Occipital lobe (tissue), 2 donors: ENCODE data around the gene HLA-DQB1. TPM values are rescaled to one million over a fixed set of nuclear protein-coding genes. Genes with fewer than 3 reads are reported as not detected.
"Not testable (repeated sequence)": the region's sequence is repeated elsewhere in the genome, so short reads cannot be mapped to it uniquely, and the experiment has no call there.

Source experiments
- DNase-seq: peaks from one replicate; lab custom pipeline; 2025; lab: John Stamatoyannopoulos, UW
- total RNA-seq: library from RNA; depleted of rRNA; stranded (reverse); fragments of >200 nt; gene quantifications from one replicate; pipeline ENCODE4 v1.2.3, GENCODE V29; 2014

The HLA-DQB1 gene
- total RNA-seq, 1 donor from 2014 or later = 0.16 TPM

DNA sequence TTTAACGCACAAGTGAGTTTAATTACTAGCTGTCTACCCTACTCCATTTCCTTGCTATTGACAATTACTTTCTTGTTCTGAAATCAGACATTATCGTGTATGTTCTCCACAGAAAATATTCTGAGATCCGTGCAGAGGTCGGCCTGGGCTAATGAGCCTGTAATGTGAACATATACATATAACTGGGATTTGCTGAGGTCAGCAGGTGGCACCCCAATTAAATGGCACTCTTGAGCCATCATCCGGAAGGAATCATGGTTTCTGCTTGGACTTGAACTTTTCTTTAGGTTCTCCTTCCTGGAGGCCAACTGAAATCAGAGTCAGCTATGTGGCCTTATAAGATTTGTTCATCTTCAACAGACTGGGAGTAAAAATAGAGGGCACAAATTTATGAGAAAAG lies 3.6 kb downstream of the HLA-DQB1 start:
- DNase-seq = no peak

DNA sequence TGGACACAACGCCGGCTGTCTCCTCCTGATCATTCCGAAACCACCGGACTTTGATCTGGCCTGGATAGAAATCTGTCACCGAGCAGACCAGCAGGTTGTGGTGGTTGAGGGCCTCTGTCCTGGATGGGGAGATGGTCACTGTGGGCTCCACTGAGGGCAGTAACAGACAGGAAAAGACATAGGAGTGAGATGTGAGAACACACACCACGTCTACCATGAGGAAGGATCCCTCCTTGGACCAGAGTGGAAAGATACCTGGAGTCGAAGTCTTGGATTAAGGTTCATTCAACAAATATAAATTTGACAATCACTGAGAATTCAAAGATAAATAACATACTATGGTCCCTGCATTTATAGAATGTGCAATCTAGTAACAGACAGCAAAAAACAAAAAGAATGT lies 4.4 kb downstream of the HLA-DQB1 start:
- no peak for DNase-seq

DNA sequence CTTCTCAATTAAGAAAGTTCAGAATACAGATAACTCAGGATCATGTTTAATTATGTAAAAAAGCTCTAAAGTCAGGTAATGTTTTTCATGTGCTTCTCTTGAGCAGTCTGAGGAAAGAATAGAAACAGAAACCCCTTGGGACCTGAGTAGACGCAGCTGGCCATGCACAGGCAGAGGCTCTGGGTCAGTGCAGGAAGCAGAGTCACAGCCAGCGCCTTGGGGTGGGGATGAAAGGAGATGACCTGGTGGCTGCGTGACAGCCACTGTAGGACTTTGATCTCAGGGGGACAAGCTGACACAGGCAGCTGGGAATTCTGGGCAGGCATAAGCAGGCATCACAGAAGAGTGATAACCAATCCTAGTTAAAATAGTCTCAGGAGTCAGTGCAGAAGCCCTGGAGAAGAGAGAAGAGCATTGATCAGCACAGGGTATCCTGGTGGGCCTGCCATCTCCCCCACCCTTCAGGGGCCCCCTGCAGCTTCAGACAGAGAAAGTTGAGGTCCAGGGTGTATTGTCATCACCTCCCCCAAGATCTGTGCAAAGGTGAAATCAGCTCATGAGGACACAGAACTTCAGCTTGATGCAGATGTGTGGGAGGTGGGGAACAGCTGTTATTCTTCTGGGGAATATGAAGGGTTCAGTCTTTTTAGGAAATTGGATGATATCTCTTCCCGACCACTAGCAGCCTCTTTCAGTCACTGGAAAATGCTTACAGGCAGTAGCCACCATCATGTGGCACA lies 6.4 kb downstream of the HLA-DQB1 start:
- no peak for DNase-seq

DNA sequence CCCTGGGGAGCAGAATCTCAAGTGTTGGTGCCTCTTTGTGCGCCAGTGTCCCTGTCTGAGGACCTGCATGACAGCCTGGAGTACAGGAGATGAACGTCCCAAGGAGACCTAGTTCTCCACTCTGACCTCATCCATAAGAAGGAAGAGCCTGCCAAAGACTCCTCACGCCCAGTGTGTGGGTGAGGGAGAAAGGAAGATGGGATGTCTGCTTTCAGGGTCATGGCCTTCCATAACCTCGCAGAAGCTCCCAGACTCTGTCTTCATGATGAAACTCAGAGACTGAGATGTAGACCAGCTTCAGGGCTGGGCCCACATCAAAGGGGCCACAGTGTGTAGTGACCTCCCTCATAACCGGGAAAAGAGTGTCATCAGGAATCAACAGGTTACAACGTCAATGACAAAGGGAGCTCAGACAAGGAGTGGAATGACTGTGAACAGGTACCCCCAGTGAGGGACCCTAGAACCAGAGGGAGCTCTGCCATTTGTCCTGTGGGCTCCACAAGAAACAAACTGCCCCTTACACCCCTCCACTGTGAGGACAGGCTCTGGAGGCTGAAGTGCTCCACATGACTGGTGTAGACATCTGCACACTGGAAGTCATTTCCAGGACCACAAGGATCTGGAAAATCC lies 8.1 kb downstream of the HLA-DQB1 start:
- no peak for DNase-seq

DNA sequence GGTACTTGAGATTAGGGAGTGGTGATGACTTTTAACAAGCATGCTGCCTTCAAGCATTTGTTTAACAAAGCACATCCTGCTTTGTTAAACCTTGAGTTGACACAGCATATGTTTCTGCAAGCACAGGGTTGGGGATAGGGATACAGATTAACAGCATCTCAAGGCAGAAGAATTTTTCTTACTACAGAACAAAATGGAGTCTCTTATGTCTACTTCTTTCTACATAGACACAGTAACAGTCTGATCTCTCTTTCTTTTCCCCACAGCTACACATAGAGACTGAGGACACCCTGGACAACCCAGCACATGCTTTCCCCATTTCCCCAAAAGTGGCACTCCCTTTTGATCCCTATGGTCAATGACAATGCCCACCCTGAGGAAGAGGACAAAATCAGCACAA lies 8.6 kb downstream of the HLA-DQB1 start:
- not testable (repeated sequence) for DNase-seq

DNA sequence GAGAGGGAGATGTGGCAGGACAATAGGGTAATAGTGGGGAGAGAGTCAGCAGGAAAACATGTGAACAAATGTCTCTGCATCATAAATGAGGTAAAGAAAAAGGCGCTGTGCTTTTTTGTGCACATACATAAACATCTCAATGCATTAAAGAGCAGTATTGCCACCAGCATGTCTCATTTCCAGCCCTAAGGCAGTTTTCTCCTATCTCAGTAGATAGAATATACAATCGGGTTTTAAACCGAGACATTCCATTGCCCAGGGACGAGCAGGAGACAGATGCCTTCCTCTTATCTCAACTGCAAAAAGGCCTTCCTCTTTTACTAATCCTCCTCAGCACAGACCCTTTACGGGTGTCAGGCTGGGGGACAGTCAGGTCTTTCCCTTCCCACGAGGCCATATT lies 9.1 kb downstream of the HLA-DQB1 start:
- DNase-seq = not testable (repeated sequence)

DNA sequence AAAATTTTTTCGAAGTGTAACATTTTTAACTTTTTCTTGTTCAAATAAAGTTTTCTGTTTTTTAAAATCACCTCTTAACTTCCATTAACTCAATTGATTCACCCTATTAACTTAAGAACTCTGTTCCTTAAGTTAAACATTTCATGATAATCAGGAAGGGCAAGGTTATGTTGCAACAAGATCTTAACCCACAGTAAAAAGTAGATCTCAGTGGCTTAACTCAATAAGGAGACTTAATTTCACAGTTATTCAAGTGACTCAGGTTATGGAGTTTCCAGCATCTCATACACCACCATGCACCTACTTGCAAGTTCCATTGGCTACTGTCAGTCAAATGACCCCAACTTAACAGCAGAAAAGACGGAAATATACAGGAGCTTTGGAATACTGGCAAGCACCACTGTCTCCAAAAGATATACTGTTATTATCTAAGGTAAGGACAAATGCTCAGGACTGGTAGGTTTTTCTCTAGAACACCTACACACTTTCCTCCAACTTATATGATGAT lies 11.2 kb downstream of the HLA-DQB1 start:
- DNase-seq = no peak

DNA sequence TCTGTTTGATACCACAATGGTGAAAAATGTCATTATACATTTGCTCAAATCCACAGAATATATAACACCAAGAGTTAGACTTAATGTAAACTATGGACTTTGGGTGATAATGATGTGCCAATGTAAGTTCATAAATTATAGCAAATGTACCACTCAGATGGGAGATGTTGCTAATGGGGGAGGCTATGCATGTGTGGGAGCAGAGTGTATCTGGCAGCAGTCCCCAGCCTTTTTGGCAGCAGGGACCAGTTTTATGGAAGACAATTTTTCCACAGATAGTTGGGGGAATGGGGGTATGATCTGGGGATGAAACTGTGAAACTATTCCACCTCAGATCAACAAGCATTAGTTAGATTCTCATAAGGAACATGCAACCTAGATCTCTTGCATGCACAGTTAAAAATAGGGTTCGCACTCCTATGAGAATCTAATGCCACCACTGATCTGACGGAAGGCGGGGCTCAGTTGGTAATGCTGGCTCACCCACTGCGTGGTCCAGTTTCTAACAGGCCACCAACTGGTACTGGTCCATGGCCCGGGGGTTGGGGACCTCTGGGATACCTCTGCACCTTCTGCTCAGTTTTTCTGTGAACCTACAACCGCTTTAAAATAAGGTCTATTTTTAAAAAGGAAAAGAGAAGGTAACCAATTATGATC lies 21.3 kb downstream of the HLA-DQB1 start:
- no peak for DNase-seq

DNA sequence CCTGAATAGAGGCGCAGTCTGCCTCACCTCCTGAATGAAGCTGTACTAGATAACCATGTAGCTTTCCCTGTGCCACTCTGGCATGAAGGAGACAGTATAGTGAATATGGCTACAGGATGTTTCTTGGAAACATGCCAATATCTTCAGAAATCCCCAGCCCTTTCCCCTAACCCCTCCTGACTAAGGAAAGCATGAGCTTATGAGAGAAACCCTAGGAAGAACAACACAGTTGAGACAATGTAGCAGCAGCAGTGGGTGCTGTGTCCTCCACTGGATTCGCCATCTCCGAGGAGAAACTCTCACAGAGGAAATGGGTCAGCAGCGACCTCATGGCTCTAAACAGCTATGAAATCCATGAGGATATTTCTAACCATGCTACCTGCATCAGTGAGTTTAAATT lies 22.6 kb downstream of the HLA-DQB1 start:
- no peak for DNase-seq

DNA sequence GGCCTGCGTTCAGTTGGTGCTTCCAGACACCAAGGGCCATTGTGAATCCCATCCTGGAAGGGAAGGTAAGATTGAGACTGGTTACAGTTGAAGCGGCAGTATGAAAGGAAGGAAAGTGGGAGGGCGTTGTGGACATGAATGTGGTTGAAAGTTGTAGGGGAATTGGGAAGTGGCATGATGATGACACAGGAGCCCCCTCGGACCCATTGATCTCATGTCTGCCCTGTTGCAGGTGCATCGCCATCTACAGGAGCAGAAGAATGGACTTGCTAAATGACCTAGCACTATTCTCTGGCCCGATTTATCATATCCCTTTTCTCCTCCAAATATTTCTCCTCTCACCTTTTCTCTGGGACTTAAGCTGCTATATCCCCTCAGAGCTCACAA lies 23.7 kb downstream of the HLA-DQB1 start:
- no peak for DNase-seq

DNA sequence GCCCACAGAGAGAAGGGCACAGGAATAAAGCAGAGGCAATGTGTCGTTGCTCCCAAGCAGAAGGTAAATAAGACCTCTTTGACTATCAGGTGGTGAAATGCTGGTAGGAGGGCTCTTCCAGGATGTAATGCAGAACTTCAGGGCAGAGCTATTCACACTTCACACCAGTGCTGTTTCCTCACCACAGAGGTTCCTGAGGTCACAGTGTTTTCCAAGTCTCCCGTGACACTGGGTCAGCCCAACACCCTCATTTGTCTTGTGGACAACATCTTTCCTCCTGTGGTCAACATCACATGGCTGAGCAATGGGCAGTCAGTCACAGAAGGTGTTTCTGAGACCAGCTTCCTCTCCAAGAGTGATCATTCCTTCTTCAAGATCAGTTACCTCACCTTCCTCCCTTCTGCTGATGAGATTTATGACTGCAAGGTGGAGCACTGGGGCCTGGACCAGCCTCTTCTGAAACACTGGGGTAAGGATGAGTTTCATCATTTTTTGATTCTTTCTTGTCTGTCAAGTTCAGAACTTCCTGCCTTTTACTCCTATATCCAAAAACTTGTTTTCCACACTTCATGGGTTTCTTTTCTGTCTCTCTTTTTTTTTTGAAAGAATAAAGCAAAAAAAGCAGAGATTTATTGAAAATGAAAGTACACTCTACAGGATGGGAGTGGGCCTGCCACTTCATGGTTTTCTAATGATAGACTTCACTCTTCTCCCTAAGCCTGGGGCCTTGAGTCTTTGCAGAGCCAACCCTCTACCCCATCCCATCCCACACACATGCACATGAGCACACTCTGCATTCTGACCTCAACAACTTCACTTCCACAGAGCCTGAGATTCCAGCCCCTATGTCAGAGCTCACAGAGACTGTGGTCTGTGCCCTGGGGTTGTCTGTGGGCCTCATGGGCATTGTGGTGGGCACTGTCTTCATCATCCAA lies 24.4 kb downstream of the HLA-DQB1 start:
- not testable (repeated sequence) for DNase-seq

DNA sequence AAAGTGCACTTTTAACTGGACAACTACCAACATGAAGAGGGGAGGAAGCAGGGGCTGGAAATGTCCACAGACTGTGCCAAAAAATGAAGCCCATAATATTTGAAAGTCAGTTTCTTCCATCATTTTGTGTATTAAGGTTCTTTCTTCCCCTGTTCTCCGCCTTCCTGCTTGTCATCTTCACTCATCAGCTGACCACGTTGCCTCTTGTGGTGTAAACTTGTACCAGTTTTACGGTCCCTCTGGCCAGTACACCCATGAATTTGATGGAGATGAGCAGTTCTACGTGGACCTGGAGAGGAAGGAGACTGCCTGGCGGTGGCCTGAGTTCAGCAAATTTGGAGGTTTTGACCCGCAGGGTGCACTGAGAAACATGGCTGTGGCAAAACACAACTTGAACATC lies 25.3 kb downstream of the HLA-DQB1 start:
- no peak for DNase-seq

DNA sequence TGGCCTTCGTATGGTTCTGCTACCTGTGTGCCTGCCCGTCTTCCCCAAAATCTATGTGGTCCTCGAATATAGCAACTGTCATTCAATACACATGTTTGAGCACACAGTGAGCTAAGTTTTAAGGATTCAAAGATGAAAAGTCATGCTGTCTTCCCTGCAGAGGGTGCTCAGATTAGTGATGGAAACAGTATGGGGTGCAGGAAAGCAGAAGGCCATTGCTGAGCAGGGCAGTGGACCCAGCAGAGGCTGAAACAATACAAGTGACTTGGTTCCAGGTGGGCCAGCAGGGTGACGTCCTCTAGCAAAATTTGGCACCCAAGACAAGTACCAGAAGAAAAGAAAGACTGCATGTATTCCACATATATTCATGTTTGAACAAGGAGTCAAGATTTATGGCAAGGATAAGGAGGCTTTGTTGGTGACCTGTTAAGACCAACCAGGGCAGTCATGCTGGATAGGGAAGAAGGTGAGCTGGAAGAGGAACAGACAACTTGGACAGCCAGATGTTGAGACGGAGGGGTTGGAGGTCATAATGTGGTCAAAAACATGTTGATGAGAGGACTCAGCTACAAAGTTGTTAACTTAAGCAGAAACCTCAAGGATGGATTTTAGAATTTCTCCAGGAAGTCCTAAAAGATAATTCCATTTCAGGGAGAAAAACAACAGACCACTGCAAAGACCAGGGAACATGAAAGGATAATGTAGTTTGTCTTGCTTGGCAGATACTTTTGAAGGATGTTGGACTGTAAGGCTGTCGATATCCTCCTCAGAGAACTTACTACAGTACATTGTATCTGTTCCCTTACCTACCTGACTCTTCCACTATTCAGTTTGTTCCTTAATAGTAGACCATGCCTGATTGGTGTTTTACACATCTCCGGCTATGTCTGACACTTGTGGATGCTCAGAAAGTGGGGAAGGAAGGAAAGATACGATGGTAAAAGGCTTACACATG lies 26.7 kb downstream of the HLA-DQB1 start:
- DNase-seq = no peak

DNA sequence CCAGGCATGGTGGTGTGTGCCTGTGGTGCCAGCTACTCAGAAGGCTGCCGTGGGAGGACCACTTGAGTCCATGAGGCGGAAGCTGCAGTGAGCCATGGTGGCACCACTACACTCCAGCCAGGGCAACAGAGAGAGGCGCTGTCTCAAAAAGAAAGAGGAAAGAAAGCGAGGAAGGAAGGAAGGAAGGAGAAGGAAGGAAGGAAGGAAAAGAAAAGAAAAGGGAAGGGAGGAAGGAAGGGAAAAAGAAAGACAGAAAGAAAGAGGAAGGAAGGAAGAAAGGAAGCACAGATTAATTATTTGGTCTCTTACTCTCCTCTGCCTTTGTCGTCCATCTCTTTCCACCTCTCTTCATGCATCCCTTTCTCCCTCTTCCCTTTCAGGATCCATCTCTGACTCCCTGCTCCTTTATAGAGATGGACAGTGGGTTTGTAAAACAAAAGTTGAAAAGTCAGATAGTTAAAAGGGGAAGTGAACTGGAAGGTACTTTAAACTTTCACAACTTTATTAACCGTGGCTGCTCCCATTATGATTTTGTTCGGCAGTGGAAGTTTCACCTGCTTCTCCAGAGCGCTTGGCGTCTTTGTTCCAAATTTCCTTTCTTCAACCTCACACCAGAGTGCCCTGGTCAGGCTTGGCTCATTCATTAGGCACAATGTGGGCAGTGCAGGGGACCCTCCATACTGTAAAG lies 27.8 kb downstream of the HLA-DQB1 start:
- DNase-seq = no peak

DNA sequence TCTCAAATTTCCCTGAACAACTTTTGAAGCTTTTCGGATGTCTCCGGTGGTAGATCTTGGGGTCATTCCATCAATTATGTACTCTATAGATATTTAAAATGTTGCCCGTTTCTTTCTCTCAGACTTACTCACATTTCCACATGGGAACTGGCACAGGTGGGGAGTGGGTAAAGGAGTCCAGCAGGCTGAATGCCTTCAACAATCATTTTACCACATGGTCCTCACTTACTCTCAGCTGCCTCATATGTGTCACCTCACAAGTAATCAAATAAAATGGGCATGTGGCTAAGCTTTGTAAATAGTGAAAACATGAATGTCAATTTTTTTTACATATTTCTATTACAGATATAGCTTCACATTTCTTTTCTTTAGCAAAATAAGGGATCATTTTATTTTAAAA lies 28.6 kb downstream of the HLA-DQB1 start:
- DNase-seq = no peak

DNA sequence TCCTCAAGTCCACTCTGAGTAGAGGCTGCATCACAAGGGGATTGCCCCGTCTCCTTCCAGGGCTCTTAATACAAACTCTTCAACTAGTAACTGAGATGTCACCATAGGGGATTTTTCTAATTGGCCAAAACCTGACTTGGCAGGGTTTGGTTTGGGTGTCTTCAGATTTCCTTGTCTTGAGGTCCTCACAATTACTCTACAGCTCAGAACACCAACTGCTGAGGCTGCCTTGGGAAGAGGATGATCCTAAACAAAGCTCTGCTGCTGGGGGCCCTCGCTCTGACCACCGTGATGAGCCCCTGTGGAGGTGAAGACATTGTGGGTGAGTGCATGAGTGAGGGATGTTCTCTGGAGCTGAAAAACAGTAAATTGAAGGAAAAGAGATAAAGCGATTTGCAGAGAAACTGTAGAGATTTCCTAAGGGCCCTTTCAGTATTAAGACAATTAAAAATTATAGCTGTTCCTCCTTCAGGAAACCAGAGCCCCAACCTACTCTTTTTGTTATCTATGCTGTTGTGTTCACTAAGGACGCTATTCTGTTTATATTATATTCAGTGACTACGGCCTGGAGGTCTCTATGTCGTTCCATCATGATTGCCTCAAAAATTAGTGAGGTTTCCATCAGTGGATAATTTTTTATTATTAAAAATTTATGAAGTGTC lies 29.1 kb downstream of the HLA-DQB1 start, which contains the start of gene HLA-DQA1:
Gene HLA-DQA1, plus strand, starts transcription at position 188 of the 662 bp plus-strand sequence. Its CDS starts 53 bp downstream, at position 241.
- no peak for DNase-seq

DNA sequence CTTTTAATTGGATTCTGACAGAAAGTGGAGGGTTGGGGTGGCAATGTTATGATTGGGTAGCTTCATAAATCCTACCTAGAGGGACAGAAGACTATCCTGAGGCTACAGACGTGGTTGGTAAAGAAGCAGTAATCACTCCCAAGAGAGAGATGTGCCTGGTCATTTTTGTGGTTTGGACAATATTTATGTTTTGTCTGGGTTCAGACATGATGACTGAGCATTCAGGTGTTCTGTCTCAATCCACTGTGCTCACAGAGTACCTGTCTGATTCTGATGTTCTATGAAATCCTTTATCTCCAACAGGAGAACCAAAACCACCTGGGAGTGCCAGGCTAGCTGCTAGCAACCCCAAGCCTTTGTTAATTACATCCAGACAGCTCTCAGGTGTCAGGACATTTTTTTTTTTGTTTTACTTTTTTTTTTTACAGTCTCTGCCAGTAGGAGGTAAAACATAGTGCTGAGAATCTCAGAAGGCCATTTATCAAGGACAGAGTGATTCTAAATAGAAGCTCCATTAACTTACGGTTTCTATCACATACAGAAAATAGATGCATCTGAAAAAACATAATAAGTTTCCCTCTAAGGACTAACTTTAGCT lies 30.8 kb downstream of the HLA-DQB1 start:
- DNase-seq = no peak

DNA sequence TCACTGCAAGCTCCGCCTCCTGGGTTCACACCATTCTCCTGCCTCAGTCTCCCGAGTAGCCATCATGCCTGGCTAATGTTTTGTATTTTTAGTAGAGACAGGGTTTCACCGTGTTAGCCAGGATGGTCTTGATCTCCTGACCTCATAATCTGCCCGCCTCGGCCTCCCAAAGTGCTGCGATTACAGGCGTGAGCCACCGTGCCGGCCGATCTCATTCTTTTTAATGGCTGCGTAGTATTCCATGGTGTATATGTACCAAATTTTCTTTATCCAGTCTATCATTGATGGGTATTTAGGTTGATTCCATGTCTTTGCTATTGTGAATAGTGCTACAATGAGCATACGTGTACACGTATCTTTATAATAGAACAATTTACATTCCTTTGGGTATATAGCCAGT lies 36.7 kb downstream of the HLA-DQB1 start:
- DNase-seq = not testable (repeated sequence)

DNA sequence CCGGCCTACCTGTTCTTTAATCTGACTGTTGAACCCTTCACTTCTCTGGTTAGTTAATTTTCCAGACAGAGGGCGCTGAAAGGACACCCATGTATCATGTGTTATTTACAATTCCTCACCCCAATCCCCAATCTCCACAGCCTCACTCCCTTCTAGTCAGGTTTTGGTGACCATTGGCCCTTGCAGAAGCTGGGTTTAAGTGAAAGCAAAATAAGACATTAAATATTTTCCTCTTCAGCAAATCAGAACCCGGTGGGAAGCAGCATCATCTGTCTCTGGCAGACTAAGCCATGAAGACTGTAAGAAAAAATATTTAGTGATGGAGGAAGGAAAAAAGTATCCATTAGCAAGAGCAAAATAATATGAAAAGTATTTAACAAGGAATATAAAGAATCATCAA lies 38.6 kb downstream of the HLA-DQB1 start:
- no peak for DNase-seq
